Astrocyte of the spinal cord (primary cell): ENCODE results near the gene OSBPL8.
"Not testable (repeated sequence)": the region's sequence is repeated elsewhere in the genome, so short reads cannot be mapped to it uniquely, and the experiment has no call there.

ENCODE experiments used
- DNase-seq: peaks from one replicate; pipeline ENCODE4 v3.0.0; 2011; ENCODE audit warnings: low read depth, low spot score
- H3K4me3 ChIP-seq: 2 replicates; pipeline ENCODE4 v1.5.1; 2011; ENCODE audit warnings: low read depth, mild to moderate bottlenecking, low read length, moderate library complexity
- CTCF ChIP-seq: IDR thresholded peaks from 2 replicates; pipeline ENCODE4 v1.5.1; 2012; ENCODE audit warnings: low read depth, mild to moderate bottlenecking, low read length, inconsistent platforms
- in situ Hi-C: cut with HindIII; loops from 2 replicates; pipeline ENCODE4 v1.10.0; 2017; ENCODE audit warnings: low sequenced_read_pairs

Gene OSBPL8

GRCh38 chr12:76504606-76505005, 55.0 kb downstream of the OSBPL8 start:
- no peak for TF ChIP-seq CTCF
- DNase-seq, result no peak
- no peak overlapping the region for H3K4me3 ChIP-seq
- in situ Hi-C loops, result no loop called here

GRCh38 chr12:76503957-76504356, 55.6 kb downstream of the OSBPL8 start:
- in situ Hi-C loops, result no loop called here
- no peak for DNase-seq
- TF ChIP-seq CTCF, result no peak
- H3K4me3 ChIP-seq, result no peak overlapping the region

GRCh38 chr12:76501390-76501789, 58.2 kb downstream of the OSBPL8 start:
- TF ChIP-seq CTCF, result no peak
- DNase-seq, result no peak
- in situ Hi-C loops, result no loop called here

GRCh38 chr12:76499136-76499535, 60.4 kb downstream of the OSBPL8 start:
- DNase-seq, in situ Hi-C loops: not testable (repeated sequence)

More at GRCh38 chr12:76501390-76501789, 58.2 kb downstream of the OSBPL8 start:
- H3K4me3 ChIP-seq, result no peak overlapping the region

GRCh38 chr12:76495556-76495955, 64.0 kb downstream of the OSBPL8 start:
- no peak for TF ChIP-seq CTCF
- DNase-seq, result no peak
- in situ Hi-C loops, result no loop called here
- no peak overlapping the region for H3K4me3 ChIP-seq

More at GRCh38 chr12:76499136-76499535, 60.4 kb downstream of the OSBPL8 start:
- not testable (repeated sequence) for H3K4me3 ChIP-seq

- in situ Hi-C loops, result no loop called here
- H3K4me3 ChIP-seq, result no peak overlapping the region
- no peak for TF ChIP-seq CTCF
- no peak for DNase-seq
These were observed 68.3 kb downstream of the OSBPL8 start for GRCh38 chr12:76491292-76491691.

- TF ChIP-seq CTCF, result no peak
- DNase-seq, result no peak
- H3K4me3 ChIP-seq, result no peak overlapping the region
- in situ Hi-C loops, result no loop called here
These were observed 68.8 kb downstream of the OSBPL8 start for GRCh38 chr12:76490763-76491162.
